Measurements from ENCODE around the gene TMEM121.
"Not testable (repeated sequence)": the region's sequence is repeated elsewhere in the genome, so short reads cannot be mapped to it uniquely, and the experiment has no call there.

The TMEM121 gene

GRCh38 chr14:105529319-105529568 is 2.9 kb downstream of the TMEM121 start:
- no peak for DNase-seq

- DNase-seq: peak; percentile 57
Observed at GRCh38 chr14:105529569-105530284, 3.3 kb downstream of the TMEM121 start.

- DNase-seq: no peak
Observed at GRCh38 chr14:105530285-105531087, 4.1 kb downstream of the TMEM121 start.

GRCh38 chr14:105531088-105531893 is 4.9 kb downstream of the TMEM121 start:
- no peak for DNase-seq

GRCh38 chr14:105531894-105532623 is 5.7 kb downstream of the TMEM121 start:
- no peak for DNase-seq

- no peak for DNase-seq
Observed at GRCh38 chr14:105532735-105533141, 6.4 kb downstream of the TMEM121 start.

GRCh38 chr14:105533391-105533790 is 7.0 kb downstream of the TMEM121 start:
- no peak for DNase-seq

GRCh38 chr14:105533811-105534498 is 7.6 kb downstream of the TMEM121 start:
- DNase-seq: no peak

GRCh38 chr14:105534586-105534985 is 8.2 kb downstream of the TMEM121 start:
- no peak for DNase-seq

GRCh38 chr14:105536051-105536450 is 9.7 kb downstream of the TMEM121 start:
- DNase-seq: no peak

GRCh38 chr14:105536691-105537579 is 10.6 kb downstream of the TMEM121 start:
- no peak for DNase-seq

- DNase-seq: peak; percentile 76
Observed at GRCh38 chr14:105537580-105538474, 11.4 kb downstream of the TMEM121 start.

GRCh38 chr14:105538481-105539049 is 12.2 kb downstream of the TMEM121 start:
- no peak for DNase-seq

- DNase-seq: no peak
Observed at GRCh38 chr14:105540811-105541210, 14.4 kb downstream of the TMEM121 start.

- DNase-seq: no peak
Observed at GRCh38 chr14:105541218-105541875, 15.0 kb downstream of the TMEM121 start.

- not testable (repeated sequence) for DNase-seq
Observed at GRCh38 chr14:105545676-105546075, 19.3 kb downstream of the TMEM121 start.

- not testable (repeated sequence) for DNase-seq
Observed at GRCh38 chr14:105546410-105546809, 20.0 kb downstream of the TMEM121 start.

GRCh38 chr14:105547072-105547471 is 20.7 kb downstream of the TMEM121 start:
- DNase-seq: not testable (repeated sequence)

GRCh38 chr14:105547741-105548169 is 21.4 kb downstream of the TMEM121 start:
- no peak for DNase-seq
